Progenitor cell of endocrine pancreas (in vitro differentiated cells): Measurements from ENCODE around the gene SEC63. TPM values are rescaled to one million over a fixed set of nuclear protein-coding genes. Genes with fewer than 3 reads are reported as not detected.
"Not testable (repeated sequence)": the region's sequence is repeated elsewhere in the genome, so short reads cannot be mapped to it uniquely, and the experiment has no call there.

Source experiments
- DNase-seq: peaks from one replicate; pipeline ENCODE4 v3.0.0; 2021; ENCODE audit warnings: low spot score; ENCODE audit not compliant: unreplicated experiment
- H3K27ac Mint-ChIP-seq: 2 replicates; pipeline ENCODE4 v1.8.0; 2021; ENCODE audit warnings: mild to moderate bottlenecking, moderate library complexity, mixed read lengths
- H3K27me3 Mint-ChIP-seq: 2 replicates; pipeline ENCODE4 v1.8.0; 2021; ENCODE audit warnings: mixed read lengths
- H3K36me3 Mint-ChIP-seq: 2 replicates; pipeline ENCODE4 v1.8.0; 2022; ENCODE audit warnings: mixed read lengths; ENCODE audit not compliant: insufficient read depth
- H3K4me1 Mint-ChIP-seq: 2 replicates; pipeline ENCODE4 v1.8.0; 2021; ENCODE audit warnings: low read depth, mixed read lengths
- H3K4me3 Mint-ChIP-seq: 2 replicates; pipeline ENCODE4 v1.8.0; 2021; ENCODE audit warnings: low read depth, mild to moderate bottlenecking, moderate library complexity, mixed read lengths
- H3K9me3 Mint-ChIP-seq: 2 replicates; pipeline ENCODE4 v1.8.0; 2021; ENCODE audit warnings: low read depth, mixed read lengths
- CTCF ChIP-seq: fragments of 200-600 bp; sonication (generic); IDR thresholded peaks from one replicate; pipeline ENCODE4 v1.5.0; 2021; ENCODE audit warnings: antibody characterized with exemption, mild to moderate bottlenecking; ENCODE audit not compliant: unreplicated experiment
- total RNA-seq: library from RNA; stranded (reverse); gene quantifications from 2 replicates; pipeline ENCODE4 v1.2.1, GENCODE V29; 2021

Gene SEC63
- total RNA-seq, 1 donor from 2014 or later, result 112 TPM

GRCh38 chr6:107941199-107941598, 16.8 kb downstream of the SEC63 start:
- peaks cover 15% of the 10 kb centered on the region for H3K36me3 Mint-ChIP-seq
- H3K9me3 Mint-ChIP-seq, result no peaks in the 10 kb centered on the region
- H3K27ac Mint-ChIP-seq, result peak overlapping the region; percentile 34
- H3K4me1 Mint-ChIP-seq, result peaks cover 35% of the 10 kb centered on the region
- DNase-seq, result no peak
- no peaks in the 10 kb centered on the region for H3K27me3 Mint-ChIP-seq
- TF ChIP-seq CTCF, result no peak
- H3K4me3 Mint-ChIP-seq, result no peak overlapping the region

GRCh38 chr6:107936910-107937292, 21.1 kb downstream of the SEC63 start:
- DNase-seq, H3K27ac Mint-ChIP-seq, H3K4me3 Mint-ChIP-seq, H3K27me3 Mint-ChIP-seq: not testable (repeated sequence)
- H3K4me1 Mint-ChIP-seq, result peaks cover 20% of the 10 kb centered on the region
- H3K9me3 Mint-ChIP-seq, result peaks cover 15% of the 10 kb centered on the region
- H3K36me3 Mint-ChIP-seq, result peaks cover 33% of the 10 kb centered on the region

GRCh38 chr6:107936162-107936909, 21.7 kb downstream of the SEC63 start:
- peaks cover 17% of the 10 kb centered on the region for H3K9me3 Mint-ChIP-seq
- peaks cover 38% of the 10 kb centered on the region for H3K36me3 Mint-ChIP-seq
- H3K27ac Mint-ChIP-seq, result no peak overlapping the region
- no peak for DNase-seq
- no peaks in the 10 kb centered on the region for H3K27me3 Mint-ChIP-seq
- peaks cover 17% of the 10 kb centered on the region for H3K4me1 Mint-ChIP-seq
- no peak for TF ChIP-seq CTCF
- no peak overlapping the region for H3K4me3 Mint-ChIP-seq

GRCh38 chr6:107934229-107934628, 23.8 kb downstream of the SEC63 start:
- H3K9me3 Mint-ChIP-seq, result peaks cover 20% of the 10 kb centered on the region
- DNase-seq, H3K4me3 Mint-ChIP-seq, H3K27ac Mint-ChIP-seq, H3K4me1 Mint-ChIP-seq, H3K27me3 Mint-ChIP-seq: not testable (repeated sequence)
- peaks cover 39% of the 10 kb centered on the region for H3K36me3 Mint-ChIP-seq

GRCh38 chr6:107932580-107932979, 25.4 kb downstream of the SEC63 start:
- no peak for TF ChIP-seq CTCF
- peak overlapping the region; percentile 9 for H3K27ac Mint-ChIP-seq
- H3K9me3 Mint-ChIP-seq, result peaks cover 20% of the 10 kb centered on the region

GRCh38 chr6:107931894-107932293, 26.1 kb downstream of the SEC63 start:
- Mint-ChIP-seq H3K4me3 (no peak overlapping the region), H3K27ac (no peak overlapping the region), H3K9me3 (peaks cover 20% of the 10 kb centered on the region), H3K4me1 (no peaks in the 10 kb centered on the region), H3K36me3 (peaks cover 45% of the 10 kb centered on the region), H3K27me3 (no peaks in the 10 kb centered on the region)
- no peak for DNase-seq
- TF ChIP-seq CTCF, result no peak

More at GRCh38 chr6:107932580-107932979, 25.4 kb downstream of the SEC63 start:
- Mint-ChIP-seq H3K4me1 (no peaks in the 10 kb centered on the region), H3K4me3 (no peak overlapping the region), H3K27me3 (no peaks in the 10 kb centered on the region), H3K36me3 (peaks cover 46% of the 10 kb centered on the region)
- no peak for DNase-seq
